K562 (cell line): ENCODE results near the gene LRMDA. TPM values are rescaled to one million over a fixed set of nuclear protein-coding genes. Genes with fewer than 3 reads are reported as not detected.

ENCODE experiments used
- ATAC-seq: fragments of 200-7000 bp; cut with Tn5 transposase; 3 replicates; pipeline ENCODE4 v1.9.1; 2020; ENCODE audit warnings: moderate library complexity
- BruUV-seq: library from RNA; stranded (reverse); fragments of 400-500 nt; replicated peaks from 2 replicates; lab custom pipeline; 2021; lab: Mats Ljungman, UMichigan
- CTCF ChIA-PET: fragments of 300-600 bp; formaldehyde crosslinking; extraction: SDS; loops from one replicate; lab custom pipeline; 2021; ENCODE audit warnings: low intra/inter-chr PET ratio; lab: Yijun Ruan, JAX
- POLR2A ChIA-PET: fragments of 300-600, 350-650 bp; sonication (Branson Sonifier 250); formaldehyde crosslinking; extraction: SDS; loops from one replicate; lab custom pipeline; 2021; ENCODE audit warnings: antibody characterized with exemption, inconsistent platforms; lab: Yijun Ruan, JAX
- DNase-seq, 4 experiments: peaks; one replicate each; pipeline versions ENCODE4 v3.0.0 to v3.0.0-alpha.2; 2011 to 2018; ENCODE audit warnings: low spot score in 3 of 4, mixed read lengths in 3 of 4; ENCODE audit errors: extremely low read depth in 1 of 4
- FAIRE-seq: peaks from 2 replicates; lab custom pipeline; 2011; peaks lifted over from hg19 to GRCh38; lab: Jason Lieb, UNC
- H2AFZ ChIP-seq: 2 replicates; pipeline ENCODE4 v1.6.0; 2011; ENCODE audit warnings: low read depth, low read length, control low read depth, inconsistent platforms
- H3K27ac ChIP-seq: fragments of 200-600 bp; 3 replicates; pipeline ENCODE4 v1.8.0; 2011; ENCODE audit warnings: low read depth, mild to moderate bottlenecking, control low read depth, inconsistent platforms, low read length, moderate library complexity, mixed read lengths; ENCODE audit errors: extremely low read depth
- H3K27me3 ChIP-seq, 2 experiments: fragments of 300-600 bp in 1 of 2; 2 replicates in 1 of 2; 3 replicates in 1 of 2; pipeline versions ENCODE4 v1.6.0 to v1.8.0; 2011; ENCODE audit warnings: inconsistent platforms in 2 of 2, low read length in 2 of 2, mild to moderate bottlenecking in 1 of 2, mixed read lengths in 1 of 2, moderate library complexity in 1 of 2; ENCODE audit not compliant: control insufficient read depth in 2 of 2, insufficient read depth in 2 of 2
- H3K36me3 ChIP-seq: fragments of 300-600 bp; 3 replicates; pipeline ENCODE4 v1.8.0; 2011; ENCODE audit warnings: mild to moderate bottlenecking, low read length, inconsistent platforms; ENCODE audit not compliant: control insufficient read depth, insufficient read depth
- H3K4me1 ChIP-seq, 2 experiments: fragments of 200-600 bp in 1 of 2; replicated peaks in 1 of 2; 2 replicates in 1 of 2; 3 replicates in 1 of 2; pipeline versions ENCODE4 v1.5.1 to v1.8.0; 2011; ENCODE audit warnings: inconsistent platforms in 2 of 2, low read length in 2 of 2, mild to moderate bottlenecking in 1 of 2, mixed read lengths in 1 of 2, moderate library complexity in 1 of 2; ENCODE audit not compliant: control insufficient read depth in 2 of 2, insufficient read depth in 2 of 2
- H3K4me2 ChIP-seq: 2 replicates; pipeline ENCODE4 v1.6.1; 2011; ENCODE audit warnings: low read length, control low read depth, inconsistent platforms, mixed read lengths; ENCODE audit not compliant: insufficient read depth
- H3K4me3 ChIP-seq: fragments of 200-600 bp; sonication (generic), shearing (Covaris generic); 2 replicates; pipeline ENCODE4 v1.5.1; 2016; ENCODE audit warnings: control low read depth, inconsistent platforms
- H3K79me2 ChIP-seq: fragments of 200-600 bp; 3 replicates; pipeline ENCODE4 v1.8.0; 2011; ENCODE audit warnings: low read length, inconsistent platforms; ENCODE audit not compliant: control insufficient read depth, insufficient read depth
- H3K9ac ChIP-seq, 2 experiments: 2 replicates each; pipeline versions ENCODE4 v1.6.0 to v1.6.1; 2011; ENCODE audit warnings: low read depth in 2 of 2, low read length in 2 of 2, control low read depth in 1 of 2, inconsistent platforms in 1 of 2, mild to moderate bottlenecking in 1 of 2, mixed read lengths in 1 of 2; ENCODE audit not compliant: insufficient read depth in 1 of 2
- H3K9me1 ChIP-seq: one replicate; pipeline ENCODE4 v1.6.0; 2011; ENCODE audit warnings: inconsistent platforms, mild to moderate bottlenecking, low read length, moderate library complexity; ENCODE audit not compliant: control insufficient read depth, insufficient read depth
- H3K9me3 ChIP-seq: replicated peaks from 2 replicates; pipeline ENCODE4 v1.5.1; 2011; ENCODE audit warnings: low read depth, low read length, inconsistent platforms; ENCODE audit not compliant: control insufficient read depth, insufficient read depth
- H4K20me1 ChIP-seq: replicated peaks from 2 replicates; pipeline ENCODE4 v1.6.1; 2011; ENCODE audit warnings: low read length, inconsistent platforms, mixed read lengths; ENCODE audit not compliant: control insufficient read depth, insufficient read depth
- ARID3A ChIP-seq: IDR thresholded peaks from 2 replicates; pipeline ENCODE4 v1.6.1; 2012; ENCODE audit warnings: low read depth, low read length, improper control_type of control experiment, borderline replicate concordance
- E2F5 ChIP-seq: sonication (generic); formaldehyde crosslinking; IDR thresholded peaks from 2 replicates; pipeline ENCODE4 v1.8.0; 2022; ENCODE audit warnings: mild to moderate bottlenecking, missing genetic modification reagents
- KAT2B ChIP-seq: IDR thresholded peaks from one replicate; pipeline ENCODE4 v1.6.1; 2012; ENCODE audit warnings: low read depth, mild to moderate bottlenecking, control low read depth, inconsistent platforms, low read length, moderate library complexity
- MEF2D ChIP-seq: conservative IDR thresholded peaks from 2 replicates; pipeline ENCODE4 v1.6.1; 2016; ENCODE audit warnings: low read depth, missing genetic modification characterization, missing compliant biosample characterization
- TARDBP ChIP-seq: fragments of 450-650 bp; IDR thresholded peaks from 2 replicates; pipeline ENCODE4 v1.6.1; 2016
- ZNF507 ChIP-seq: conservative IDR thresholded peaks from 2 replicates; pipeline ENCODE4 v1.6.1; 2017; ENCODE audit warnings: missing genetic modification characterization, missing compliant biosample characterization
- WGBS: fragments of 100-300 bp; shearing (Covaris generic); methylation state at CpG from one replicate; pipeline ENCODE4 v1.1.6; 2016; ENCODE audit warnings: low coverage, mixed read lengths; ENCODE audit not compliant: insufficient coverage; ENCODE audit errors: missing lambda C conversion rate; 5-methylcytosine and 5-hydroxymethylcytosine counted together
- in situ Hi-C: fragments of 300-500 bp; cut with MboI; formaldehyde crosslinking; loops from 4 replicates; pipeline ENCODE4 v1.15.0; 2018; ENCODE audit warnings: inconsistent platforms, mixed read lengths
- intact Hi-C: fragments of 100-400 bp; cut with micrococcal nuclease; formaldehyde crosslinking; loops from 2 replicates; pipeline ENCODE4 v1.14.2; 2022
- polyA plus RNA-seq, 8 experiments: library from polyadenylated mRNA; depleted of rRNA in 4 of 8; stranded (reverse) in 5 of 8; unstranded in 3 of 8; fragments of >200 nt; fragmentation: Nextera tagmentation in 2 of 8; fragmentation: Illumina TruSeq in 1 of 8; extraction: Ambion mirVana in 2 of 8; extraction: Trizol in 1 of 8; gene quantifications; 2 replicates each; pipeline versions ENCODE4 v1.2.1 to v1.2.3, GENCODE V29; 2011 to 2014; ENCODE audit warnings: inconsistent platforms in 1 of 8, missing spikeins in 1 of 8
- total RNA-seq, 7 experiments: library from RNA; depleted of rRNA in 6 of 7; stranded (reverse); fragments of >200 nt in 6 of 7; fragmentation: Illumina TruSeq in 2 of 7; extraction: Trizol in 2 of 7; gene quantifications; 2 replicates each; pipeline versions ENCODE4 v1.2.1 to v1.2.3, GENCODE V29; 2011 to 2021; ENCODE audit warnings: low replicate concordance in 1 of 7
- TF ChIP-seq, protein P1 (sequence below): fragments of 450-650 bp; IDR thresholded peaks from 2 replicates; pipeline ENCODE4 v1.6.1; 2018; ENCODE audit warnings: mild to moderate bottlenecking, low read depth; ENCODE audit not compliant: partially characterized antibody

LRMDA gene
- total and polyA plus RNA-seq, 9 of the 15 experiments (the other 6 are each of a cell fraction or from before 2014, with no cell fraction given) = 0.25 TPM; not detected in 8

DNA sequence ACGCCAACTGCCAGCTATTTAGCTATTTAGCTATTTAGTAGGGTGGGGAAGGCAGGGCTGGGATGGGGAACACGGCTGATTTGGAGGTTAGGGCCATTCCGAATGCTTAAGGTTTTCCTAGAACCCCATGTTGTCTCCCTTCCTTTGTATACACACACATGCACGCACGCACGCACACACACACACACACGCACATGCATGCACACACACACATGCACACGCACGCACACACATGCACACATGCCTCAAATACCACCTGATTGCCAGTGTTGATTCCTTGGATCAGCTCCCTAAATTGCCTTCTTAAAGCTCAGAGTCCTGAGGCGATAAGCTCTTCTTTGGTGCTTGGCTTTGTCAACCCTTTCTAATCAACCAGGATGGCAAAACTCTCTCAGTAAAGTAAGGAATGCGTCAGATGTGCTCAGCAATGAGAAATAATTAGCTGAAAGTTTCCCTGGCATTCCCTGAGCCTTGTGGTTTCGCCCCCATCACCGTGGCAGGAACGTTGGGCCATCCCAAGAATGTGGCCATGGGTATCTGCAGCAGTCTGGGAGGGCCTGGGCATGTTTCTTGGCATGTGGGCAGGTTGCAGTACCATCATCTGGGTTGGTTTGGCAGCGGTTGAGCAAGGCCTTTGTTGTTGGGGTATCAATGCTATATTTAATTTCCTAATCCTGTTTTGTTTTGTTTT lies 305.6 kb downstream of the LRMDA start:
- H3K27me3 ChIP-seq = peaks cover 7 to 23% of the 10 kb centered on the region in 2 experiments; a peak in 4 of 5 replicates
- no peaks in the 10 kb centered on the region for H3K9me3 ChIP-seq
- no peak overlapping the region for H2AFZ ChIP-seq
- in situ Hi-C loops (no loop called here), intact Hi-C loops (no loop called here)
- no peak overlapping the region for H3K4me3 ChIP-seq
- DNase-seq (no peak), ATAC-seq (no peak), FAIRE-seq (no peak)
- BruUV-seq = no TSS peak
- H3K36me3 ChIP-seq = no peaks in the 10 kb centered on the region
- ChIA-PET CTCF (no interaction called here), POLR2A (interaction anchor here (1.8 kb wide), 1 partner anchor 9 kb away, joined by 5 read pairs; no protein-coding TSS in a partner anchor)
- TF ChIP-seq ZNF507 (no peak), E2F5 (CRISPR knock-in tag) (no peak), ARID3A (no peak), MEF2D (tag) (no peak), KAT2B (no peak), TARDBP (no peak)
- TF ChIP-seq, protein P1, sequence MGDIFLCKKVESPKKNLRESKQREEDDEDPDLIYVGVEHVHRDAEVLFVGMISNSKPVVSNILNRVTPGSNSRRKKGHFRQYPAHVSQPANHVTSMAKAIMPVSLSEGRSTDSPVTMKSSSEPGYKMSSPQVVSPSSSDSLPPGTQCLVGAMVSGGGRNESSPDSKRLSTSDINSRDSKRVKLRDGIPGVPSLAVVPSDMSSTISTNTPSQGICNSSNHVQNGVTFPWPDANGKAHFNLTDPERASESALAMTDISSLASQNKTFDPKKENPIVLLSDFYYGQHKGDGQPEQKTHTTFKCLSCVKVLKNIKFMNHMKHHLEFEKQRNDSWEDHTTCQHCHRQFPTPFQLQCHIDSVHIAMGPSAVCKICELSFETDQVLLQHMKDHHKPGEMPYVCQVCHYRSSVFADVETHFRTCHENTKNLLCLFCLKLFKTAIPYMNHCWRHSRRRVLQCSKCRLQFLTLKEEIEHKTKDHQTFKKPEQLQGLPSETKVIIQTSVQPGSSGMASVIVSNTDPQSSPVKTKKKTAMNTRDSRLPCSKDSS = no peak
- no peaks in the 10 kb centered on the region for H3K79me2 ChIP-seq
- H3K4me1 ChIP-seq = no peaks in the 10 kb centered on the region
- under 1% methylated on average over 15 of the region's 15 CpGs for WGBS
- no peaks in the 10 kb centered on the region for H3K9me1 ChIP-seq
- H3K4me2 ChIP-seq = no peak overlapping the region
- no peaks in the 10 kb centered on the region for H4K20me1 ChIP-seq
- no peak overlapping the region for H3K27ac ChIP-seq
- no peak overlapping the region for H3K9ac ChIP-seq
